ENCODE results near the gene AHDC1. TPM values are rescaled to one million over a fixed set of nuclear protein-coding genes. Genes with fewer than 3 reads are reported as not detected.
A peak's percentile ranks its signal among the peaks of the same experiment; 100 is the strongest.

The AHDC1 gene
- total RNA-seq, 1 experiment from 2014 or later = 49.0 TPM

GRCh38 chr1:27604579-27605299 lies 795 bp upstream of the AHDC1 start:
- POLR2A ChIA-PET = interaction anchor here (0.6 to 6.5 kb wide), 7 partner anchors 29 to 854 kb away, joined by 3 to 33 read pairs (median 4); no protein-coding TSS in a partner anchor
- H3K4me1 Mint-ChIP-seq = peaks cover 54% of the 10 kb centered on the region
- no peaks in the 10 kb centered on the region for H3K36me3 Mint-ChIP-seq

More at GRCh38 chr1:27604579-27605299, 795 bp upstream of the AHDC1 start:
- peak overlapping the region; percentile 92 for H3K4me3 Mint-ChIP-seq
- CTCF ChIA-PET = interaction anchor here (0.6 to 16.7 kb wide), 30 partner anchors 10 to 308 kb away, joined by 3 to 376 read pairs (median 11); partner anchors contain the start of gene FAM76A
- DNase-seq (ENCODE audit: low spot score) (no peak), ATAC-seq (no peak)
- no peaks in the 10 kb centered on the region for H3K9me3 Mint-ChIP-seq
- 0 out of 2 replicates have a peak, but pooled peaks have one; percentile 13 for TF ChIP-seq CTCF (IDR thresholded peaks at IDR 0.05)
- TF ChIP-seq FOXP4 (CRISPR knock-in tag; IDR thresholded peaks at IDR 0.05) = 0 out of 2 replicates have a peak, but pooled peaks have one; percentile 16
- TF ChIP-seq NFATC4 (CRISPR knock-in tag; IDR thresholded peaks at IDR 0.05) = no peak
- peak; percentile 68 for TF ChIP-seq USF2 (CRISPR knock-in tag; IDR thresholded peaks at IDR 0.05)
- 0 out of 2 replicates have a peak, but pooled peaks have one; percentile 44 for TF ChIP-seq MAX (CRISPR knock-in tag; IDR thresholded peaks at IDR 0.05)
- peak; percentile 62 for TF ChIP-seq USF1 (CRISPR knock-in tag; IDR thresholded peaks at IDR 0.05)
- no peak for TF ChIP-seq ZNF671 (CRISPR knock-in tag; IDR thresholded peaks at IDR 0.05)
- TF ChIP-seq ATF6 (CRISPR knock-in tag; IDR thresholded peaks at IDR 0.05) = no peak
- H3K27ac Mint-ChIP-seq = peak overlapping the region; percentile 78
- no peaks in the 10 kb centered on the region; the same call in 1 of the 2 replicates for H3K27me3 Mint-ChIP-seq (ENCODE audit: low read depth)

Data from WTC11 (cell line).